ENCODE measurements around the gene KCNS3.

The KCNS3 gene

GRCh38 chr2:17879137-17879912, 858 bp downstream of the KCNS3 start:
- DNase-seq, result no peak

GRCh38 chr2:17879913-17880274, 1.4 kb downstream of the KCNS3 start:
- no peak for DNase-seq

- no peak for DNase-seq
Observed at GRCh38 chr2:17892770-17893534, 14.5 kb downstream of the KCNS3 start.

- no peak for DNase-seq
Observed at GRCh38 chr2:17894005-17894404, 15.5 kb downstream of the KCNS3 start.

- DNase-seq, result no peak
Observed at GRCh38 chr2:17894556-17894955, 16.1 kb downstream of the KCNS3 start.

- DNase-seq, result no peak
Observed at GRCh38 chr2:17899871-17900270, 21.4 kb downstream of the KCNS3 start.

GRCh38 chr2:17901246-17901645, 22.8 kb downstream of the KCNS3 start:
- DNase-seq, result no peak

- DNase-seq, result no peak
Observed at GRCh38 chr2:17910980-17911379, 32.5 kb downstream of the KCNS3 start.

- no peak for DNase-seq
Observed at GRCh38 chr2:17911491-17912260, 33.2 kb downstream of the KCNS3 start.

GRCh38 chr2:17912266-17912691, 33.8 kb downstream of the KCNS3 start:
- no peak for DNase-seq

GRCh38 chr2:17915099-17915498, 36.6 kb downstream of the KCNS3 start:
- DNase-seq, result no peak

GRCh38 chr2:17915811-17916518, 37.5 kb downstream of the KCNS3 start:
- no peak for DNase-seq

GRCh38 chr2:17916584-17916983, 38.1 kb downstream of the KCNS3 start:
- DNase-seq, result no peak

GRCh38 chr2:17918789-17919188, 40.3 kb downstream of the KCNS3 start:
- DNase-seq, result no peak

- no peak for DNase-seq
Observed at GRCh38 chr2:17930773-17931172, 52.3 kb downstream of the KCNS3 start.

- DNase-seq, result no peak
Observed at GRCh38 chr2:17933256-17933655, 54.8 kb downstream of the KCNS3 start.

- no peak for DNase-seq
Observed at GRCh38 chr2:17934721-17935120, 56.3 kb downstream of the KCNS3 start.

- no peak for DNase-seq
Observed at GRCh38 chr2:17935242-17935885, 56.9 kb downstream of the KCNS3 start.

- no peak for DNase-seq
Observed at GRCh38 chr2:17936599-17936998, 58.1 kb downstream of the KCNS3 start.

- DNase-seq, result no peak
Observed at GRCh38 chr2:17940091-17940630, 61.7 kb downstream of the KCNS3 start.

- no peak for DNase-seq
Observed at GRCh38 chr2:17943444-17943843, 65.0 kb downstream of the KCNS3 start.

GRCh38 chr2:17947113-17947512, 68.6 kb downstream of the KCNS3 start:
- DNase-seq, result no peak
